ENCODE measurements around the gene RIMBP2. TPM values are rescaled to one million over a fixed set of nuclear protein-coding genes. Genes with fewer than 3 reads are reported as not detected.
A peak's percentile ranks its signal among the peaks of the same experiment; 100 is the strongest.

Gene RIMBP2
- total RNA-seq, 1 donor from 2014 or later: 0.99 TPM

DNA sequence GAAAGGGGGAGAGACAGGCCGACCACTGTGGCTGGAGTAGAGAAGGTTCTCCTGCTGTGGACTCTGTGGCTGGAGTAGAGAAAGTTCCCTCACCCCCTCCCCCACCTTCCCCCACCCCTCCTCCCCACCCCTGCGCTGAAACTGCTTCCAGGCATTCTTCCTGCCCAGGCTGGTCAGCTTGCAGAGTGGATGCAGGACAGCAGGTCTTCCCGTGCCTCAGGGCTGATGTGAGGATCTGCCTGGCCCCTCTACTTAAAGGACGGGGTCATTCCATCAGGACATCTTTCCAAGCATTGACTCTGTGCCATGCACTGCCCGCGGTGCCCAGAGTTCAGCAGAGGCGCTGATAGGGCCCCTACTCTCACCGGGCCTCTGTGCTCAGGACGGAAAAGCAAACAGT is 13.2 kb upstream of the RIMBP2 start:
- Histone ChIP-seq H3F3A (ENCODE audit: low read depth) (peaks cover 3% of the 10 kb centered on the region), H3K4me2 (no peak overlapping the region), H4K20me1 (ENCODE audit: low read depth) (no peaks in the 10 kb centered on the region), H3K4me3 (no peak overlapping the region), H3K9me3 (ENCODE audit: low read depth) (no peaks in the 10 kb centered on the region), H2AFZ (replicated peaks) (peak overlapping the region; percentile 79), H3K36me3 (no peaks in the 10 kb centered on the region), H3K4me1 (peaks cover 7% of the 10 kb centered on the region), H3K9ac (no peak overlapping the region), H3K27ac (no peak overlapping the region), H3K27me3 (no peaks in the 10 kb centered on the region), H3K79me2 (ENCODE audit: low read depth) (no peaks in the 10 kb centered on the region)
- Mint-ChIP-seq H3K27ac (peak overlapping the region; percentile 22), H3K27me3 (ENCODE audit: insufficient read depth, low read depth) (peaks cover 4% of the 10 kb centered on the region), H3K9me3 (peaks cover 14% of the 10 kb centered on the region), H3K4me1 (peaks cover 5% of the 10 kb centered on the region), H3K4me3 (no peak overlapping the region), H3K36me3 (no peaks in the 10 kb centered on the region)
- DNase-seq (ENCODE audit: low spot score): no peak
- TF ChIP-seq, protein P1, sequence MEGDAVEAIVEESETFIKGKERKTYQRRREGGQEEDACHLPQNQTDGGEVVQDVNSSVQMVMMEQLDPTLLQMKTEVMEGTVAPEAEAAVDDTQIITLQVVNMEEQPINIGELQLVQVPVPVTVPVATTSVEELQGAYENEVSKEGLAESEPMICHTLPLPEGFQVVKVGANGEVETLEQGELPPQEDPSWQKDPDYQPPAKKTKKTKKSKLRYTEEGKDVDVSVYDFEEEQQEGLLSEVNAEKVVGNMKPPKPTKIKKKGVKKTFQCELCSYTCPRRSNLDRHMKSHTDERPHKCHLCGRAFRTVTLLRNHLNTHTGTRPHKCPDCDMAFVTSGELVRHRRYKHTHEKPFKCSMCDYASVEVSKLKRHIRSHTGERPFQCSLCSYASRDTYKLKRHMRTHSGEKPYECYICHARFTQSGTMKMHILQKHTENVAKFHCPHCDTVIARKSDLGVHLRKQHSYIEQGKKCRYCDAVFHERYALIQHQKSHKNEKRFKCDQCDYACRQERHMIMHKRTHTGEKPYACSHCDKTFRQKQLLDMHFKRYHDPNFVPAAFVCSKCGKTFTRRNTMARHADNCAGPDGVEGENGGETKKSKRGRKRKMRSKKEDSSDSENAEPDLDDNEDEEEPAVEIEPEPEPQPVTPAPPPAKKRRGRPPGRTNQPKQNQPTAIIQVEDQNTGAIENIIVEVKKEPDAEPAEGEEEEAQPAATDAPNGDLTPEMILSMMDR (IDR thresholded peaks at IDR 0.05): no peak
- TF ChIP-seq EZH2 (IDR thresholded peaks at IDR 0.05) (no peak), EZH2phosphoT487 (IDR thresholded peaks at IDR 0.05) (no peak)

DNA sequence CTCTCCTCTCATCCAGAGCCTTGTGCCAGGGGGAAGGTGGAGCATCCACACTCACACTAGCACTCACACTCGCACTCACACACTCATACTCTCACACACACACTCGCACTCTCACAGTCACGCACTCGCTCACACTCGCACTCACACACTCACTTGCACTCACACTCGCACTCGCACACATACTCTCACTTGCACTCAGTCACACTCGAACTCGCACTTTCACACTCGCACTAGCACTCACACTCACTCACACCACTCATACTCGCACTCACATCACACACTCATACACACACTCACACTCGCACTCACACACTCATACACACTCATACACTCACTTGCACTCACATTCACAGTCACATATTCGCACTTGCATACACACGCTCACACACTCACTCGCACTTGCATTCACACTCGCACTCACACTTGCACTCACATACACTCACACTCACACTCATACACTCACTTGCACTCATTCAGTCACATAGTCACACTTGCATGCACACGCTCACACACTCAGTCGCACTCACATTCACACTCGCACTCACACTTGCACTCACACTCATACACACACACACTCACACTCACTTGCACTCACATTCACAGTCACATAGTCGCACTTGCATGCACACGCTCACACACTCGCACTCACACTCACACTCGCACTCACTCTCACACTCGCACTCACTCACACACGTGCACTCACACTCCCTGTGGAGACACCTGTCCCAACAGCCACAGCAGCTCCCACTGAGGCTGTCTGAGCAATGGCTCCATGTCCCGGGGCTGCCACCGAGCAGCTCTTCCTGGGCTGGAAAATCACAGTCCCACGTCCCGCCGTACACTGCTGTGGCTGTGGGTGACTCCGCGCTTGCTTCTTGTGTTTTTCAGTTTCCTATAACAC is 12.3 kb upstream of the RIMBP2 start:
- no peak for DNase-seq (ENCODE audit: low spot score)
- no peak overlapping the region for H3K4me2 ChIP-seq
- no peak overlapping the region for H3K27ac Mint-ChIP-seq

DNA sequence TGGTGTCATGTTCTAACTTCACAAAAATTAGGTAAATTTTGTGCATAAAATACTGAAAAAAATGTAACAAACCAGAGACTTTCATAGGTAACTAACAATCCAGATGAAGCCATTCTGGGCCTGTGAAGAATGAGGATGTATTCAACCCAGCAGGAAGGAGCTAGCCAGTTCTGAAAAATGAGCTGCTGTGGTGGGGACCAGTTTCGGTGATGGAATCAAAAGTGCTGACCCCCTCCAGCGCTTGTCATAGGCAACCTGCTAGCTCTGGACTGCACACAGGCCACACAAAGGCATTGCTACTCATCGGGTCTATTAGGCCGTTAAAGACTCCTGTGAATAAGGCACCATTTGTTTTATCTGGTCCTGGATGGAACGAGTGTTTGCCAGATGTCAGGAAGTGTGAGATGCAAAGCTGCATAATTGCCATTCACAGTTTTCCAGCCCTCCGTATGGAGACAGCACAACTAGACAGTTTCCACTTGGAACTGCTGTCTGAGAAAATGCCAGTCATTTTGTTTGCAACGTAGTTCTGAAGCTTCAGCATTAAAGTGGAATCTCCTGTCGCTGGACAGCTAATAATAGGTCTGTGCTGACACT is 3.3 kb upstream of the RIMBP2 start:
- Histone ChIP-seq H3K9ac (no peak overlapping the region), H3K4me1 (peaks cover 26% of the 10 kb centered on the region), H2AFZ (replicated peaks) (no peak overlapping the region), H3K79me2 (ENCODE audit: low read depth) (no peaks in the 10 kb centered on the region), H3K27ac (no peak overlapping the region), H4K20me1 (ENCODE audit: low read depth) (peaks cover 3% of the 10 kb centered on the region), H3F3A (ENCODE audit: low read depth) (peaks cover 13% of the 10 kb centered on the region), H3K27me3 (peaks cover 42% of the 10 kb centered on the region), H3K4me3 (no peak overlapping the region), H3K4me2 (no peak overlapping the region), H3K36me3 (no peaks in the 10 kb centered on the region), H3K9me3 (ENCODE audit: low read depth) (no peaks in the 10 kb centered on the region)
- Mint-ChIP-seq H3K27ac (no peak overlapping the region), H3K27me3 (ENCODE audit: insufficient read depth, low read depth) (peaks cover 23% of the 10 kb centered on the region), H3K9me3 (peaks cover 24% of the 10 kb centered on the region), H3K4me1 (peaks cover 37% of the 10 kb centered on the region), H3K4me3 (no peak overlapping the region), H3K36me3 (peaks cover 2% of the 10 kb centered on the region)
- TF ChIP-seq EZH2 (IDR thresholded peaks at IDR 0.05) (no peak), EZH2phosphoT487 (IDR thresholded peaks at IDR 0.05) (no peak)
- TF ChIP-seq, protein P1 (IDR thresholded peaks at IDR 0.05): no peak
- DNase-seq (ENCODE audit: low spot score): no peak

More for the DNA sequence above, 12.3 kb upstream of the RIMBP2 start:
- Histone ChIP-seq H3K9ac (no peak overlapping the region), H3K4me1 (peaks cover 7% of the 10 kb centered on the region), H3K79me2 (ENCODE audit: low read depth) (no peaks in the 10 kb centered on the region), H2AFZ (replicated peaks) (no peak overlapping the region), H4K20me1 (ENCODE audit: low read depth) (no peaks in the 10 kb centered on the region), H3K36me3 (no peaks in the 10 kb centered on the region), H3K4me3 (no peak overlapping the region), H3F3A (ENCODE audit: low read depth) (peaks cover 3% of the 10 kb centered on the region), H3K9me3 (ENCODE audit: low read depth) (no peaks in the 10 kb centered on the region), H3K27me3 (no peaks in the 10 kb centered on the region), H3K27ac (no peak overlapping the region)
- TF ChIP-seq, protein P1 (IDR thresholded peaks at IDR 0.05): no peak
- TF ChIP-seq EZH2phosphoT487 (IDR thresholded peaks at IDR 0.05) (no peak), EZH2 (IDR thresholded peaks at IDR 0.05) (no peak)
- Mint-ChIP-seq H3K4me1 (peaks cover 5% of the 10 kb centered on the region), H3K36me3 (no peaks in the 10 kb centered on the region), H3K4me3 (no peak overlapping the region), H3K9me3 (peaks cover 23% of the 10 kb centered on the region), H3K27me3 (ENCODE audit: insufficient read depth, low read depth) (peaks cover 12% of the 10 kb centered on the region)
